Activated naive CD8-positive, alpha-beta T cell treated with anti-CD3 and anti-CD28 coated beads, Interleukin-2, amount 50 U/mL, for 16 hours (primary cell): Measurements from ENCODE around the gene PCCA.
"Not testable (repeated sequence)": the region's sequence is repeated elsewhere in the genome, so short reads cannot be mapped to it uniquely, and the experiment has no call there.

Experiments
- DNase-seq: peaks from one replicate; pipeline ENCODE4 v3.0.0-alpha.2; 2020; ENCODE audit warnings: low read depth, low spot score

PCCA gene

DNA sequence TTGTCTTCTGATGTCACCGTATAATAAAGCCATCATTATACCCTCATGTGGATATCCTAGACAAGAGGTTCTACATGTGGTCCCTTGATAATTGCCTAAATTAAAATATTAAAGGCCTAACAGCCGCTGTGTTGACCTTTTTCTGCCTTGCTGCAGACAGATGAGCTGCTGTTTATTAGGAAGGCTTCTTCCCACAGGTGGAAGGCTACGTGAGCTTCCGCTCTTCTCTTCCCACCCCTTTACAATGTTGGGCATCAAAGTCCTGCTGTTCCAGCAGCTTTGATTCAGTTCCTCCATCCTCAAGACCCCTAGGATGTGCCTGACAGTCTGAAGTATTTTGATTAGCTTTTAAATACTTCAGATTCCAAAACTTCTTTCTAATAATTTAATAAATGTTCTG, 217.1 kb downstream of the PCCA start:
- DNase-seq: no peak

DNA sequence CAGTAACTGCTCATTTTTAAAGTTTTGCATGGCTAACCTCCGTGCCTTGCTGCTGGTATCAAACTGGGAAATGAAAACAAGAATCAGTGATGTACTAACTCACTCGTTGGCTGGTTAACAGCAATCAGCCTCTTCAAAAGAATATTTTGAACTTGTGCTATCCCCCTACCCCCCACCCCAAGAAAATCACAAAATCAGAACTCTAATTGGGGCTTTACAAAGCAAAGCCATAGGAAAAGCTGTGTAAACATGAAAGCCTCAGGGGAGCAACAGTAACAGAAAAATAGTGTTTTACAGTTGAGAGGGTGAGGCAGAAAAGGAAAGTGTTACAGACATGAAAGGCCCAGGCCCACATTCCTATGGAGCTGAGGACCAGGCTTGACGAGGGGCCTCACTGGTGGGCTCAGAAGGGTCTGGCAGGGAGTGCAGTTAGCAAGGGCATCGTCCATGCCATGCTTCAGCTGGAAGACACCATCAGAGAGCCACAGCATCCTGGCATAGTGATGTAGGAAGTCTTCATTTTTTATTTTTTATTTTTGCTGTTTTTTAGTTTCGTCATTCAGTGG, 217.6 kb downstream of the PCCA start:
- DNase-seq: no peak

DNA sequence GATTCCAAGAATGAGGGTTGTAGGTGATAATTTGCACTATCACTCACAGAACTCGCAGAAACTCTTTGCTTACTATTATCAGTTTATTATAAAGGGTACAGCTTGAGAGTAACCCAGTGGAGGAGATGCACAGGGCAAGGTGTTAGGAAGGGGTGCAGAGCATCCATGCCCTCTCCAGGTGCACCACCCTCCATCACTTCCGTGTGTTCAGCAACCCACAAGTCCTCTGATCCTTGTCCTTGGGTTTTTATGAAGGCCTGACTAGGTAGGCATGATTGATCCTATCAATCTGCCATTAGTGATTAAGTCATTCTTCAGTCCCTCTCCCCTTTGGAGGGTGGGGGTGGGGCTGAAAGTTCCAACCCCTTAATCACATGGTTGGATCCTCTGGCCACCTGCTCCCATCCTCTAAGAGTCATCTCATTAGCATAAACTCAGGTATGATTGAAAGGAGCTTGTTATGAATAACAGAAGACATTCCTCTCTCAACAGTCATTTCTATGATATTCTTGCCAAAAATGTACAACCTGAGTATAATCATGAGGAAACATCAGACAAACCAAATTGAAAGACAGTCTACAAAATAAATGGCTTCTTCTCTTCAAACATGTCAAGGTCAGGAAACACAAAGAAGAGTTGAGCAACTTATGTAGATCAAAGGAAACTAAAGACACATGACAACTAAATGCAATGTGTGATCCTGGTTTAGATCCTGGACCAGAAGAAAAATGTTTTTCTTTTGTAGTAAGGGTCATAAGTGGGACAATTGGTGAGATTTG, 225.4 kb downstream of the PCCA start:
- no peak for DNase-seq

DNA sequence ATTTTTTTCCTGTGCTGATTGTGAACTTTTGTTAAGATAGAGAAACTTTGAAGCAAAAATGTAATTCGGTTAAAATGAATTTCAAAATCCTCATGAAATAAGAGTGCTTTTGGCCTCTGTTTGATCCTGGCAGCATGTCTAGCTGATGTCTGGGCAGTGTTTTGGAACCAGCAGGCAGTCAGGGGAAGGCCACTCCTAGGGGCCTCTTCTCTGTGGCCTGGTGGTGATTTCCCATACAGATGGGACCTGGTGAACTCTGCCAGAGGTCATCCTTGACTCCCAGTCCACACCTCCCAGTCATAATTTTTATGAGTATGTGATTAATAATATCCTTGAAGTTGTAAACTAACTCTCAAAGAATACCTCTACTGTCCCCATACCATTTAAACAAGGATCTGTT, 226.6 kb downstream of the PCCA start:
- no peak for DNase-seq

DNA sequence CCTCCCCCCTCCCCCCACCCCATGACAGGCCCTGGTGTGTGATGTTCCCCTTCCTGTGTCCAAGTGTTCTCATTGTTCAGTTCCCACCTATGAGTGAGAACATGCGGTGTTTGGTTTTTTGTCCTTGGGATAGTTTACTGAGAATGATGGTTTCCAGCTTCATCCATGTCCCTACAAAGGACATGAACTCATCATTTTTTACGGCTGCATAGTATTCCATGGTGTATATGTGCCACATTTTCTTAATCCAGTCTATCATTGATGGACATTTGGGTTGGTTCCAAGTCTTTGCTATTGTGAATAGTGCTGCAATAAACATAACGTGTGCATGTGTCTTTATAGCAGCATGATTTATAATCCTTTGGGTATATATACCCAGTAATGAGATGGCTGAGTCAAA, 229.6 kb downstream of the PCCA start:
- DNase-seq: not testable (repeated sequence)

DNA sequence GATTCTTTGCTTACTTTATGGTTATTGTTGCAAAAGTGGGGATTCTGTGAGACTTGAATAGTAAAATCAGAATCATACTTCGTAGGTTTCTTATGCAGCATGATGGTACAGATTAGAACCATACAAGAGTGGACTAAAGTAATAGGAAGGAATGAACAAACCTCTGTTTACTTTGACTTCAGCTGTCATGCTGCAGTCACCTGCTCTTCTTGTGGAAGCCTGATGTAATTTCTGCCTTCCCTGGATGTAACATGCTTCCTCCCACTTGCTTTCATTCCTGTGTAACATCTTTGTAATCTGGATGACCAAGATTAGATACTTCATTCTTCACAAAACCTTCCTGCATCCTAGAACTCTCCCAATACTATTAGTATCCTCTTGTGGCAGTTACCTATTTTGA, 235.0 kb downstream of the PCCA start:
- no peak for DNase-seq

DNA sequence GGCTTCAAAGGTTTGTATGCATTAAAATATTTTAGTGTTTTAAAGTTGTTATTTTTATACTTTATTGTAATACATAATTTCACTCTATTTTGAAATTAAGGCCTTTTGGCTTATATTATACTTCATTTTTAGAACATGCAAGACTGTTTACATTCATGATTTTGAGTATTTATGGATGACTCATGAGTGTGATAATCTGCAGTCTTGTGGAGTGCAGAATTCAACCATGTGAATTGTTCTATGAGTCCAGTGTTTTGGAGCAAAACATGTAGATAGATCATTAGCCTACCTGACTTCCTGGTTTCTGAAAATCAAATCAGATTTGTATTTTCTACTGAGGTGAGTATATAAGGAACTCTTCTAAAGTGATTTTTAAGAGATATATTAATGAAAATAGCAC, 241.8 kb downstream of the PCCA start:
- no peak for DNase-seq

DNA sequence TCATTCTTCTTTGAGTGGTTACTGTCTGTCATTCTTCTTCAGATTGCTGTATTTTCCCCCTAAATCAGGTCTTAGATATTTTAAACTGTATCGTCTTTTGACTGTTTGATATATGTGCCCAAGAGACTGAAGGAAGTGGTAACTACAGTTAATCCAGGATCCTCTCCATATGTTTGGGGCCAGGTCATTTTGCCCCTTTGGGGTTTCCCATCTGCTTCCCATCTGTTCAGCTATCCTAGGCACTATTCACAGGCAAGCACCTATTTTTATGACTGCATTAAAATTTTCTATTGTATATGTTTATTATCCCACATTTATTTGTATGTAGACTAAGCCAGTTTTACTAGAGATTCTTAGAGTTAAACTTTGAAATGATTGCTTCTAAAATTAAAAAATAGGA, 244.2 kb downstream of the PCCA start:
- DNase-seq: no peak

DNA sequence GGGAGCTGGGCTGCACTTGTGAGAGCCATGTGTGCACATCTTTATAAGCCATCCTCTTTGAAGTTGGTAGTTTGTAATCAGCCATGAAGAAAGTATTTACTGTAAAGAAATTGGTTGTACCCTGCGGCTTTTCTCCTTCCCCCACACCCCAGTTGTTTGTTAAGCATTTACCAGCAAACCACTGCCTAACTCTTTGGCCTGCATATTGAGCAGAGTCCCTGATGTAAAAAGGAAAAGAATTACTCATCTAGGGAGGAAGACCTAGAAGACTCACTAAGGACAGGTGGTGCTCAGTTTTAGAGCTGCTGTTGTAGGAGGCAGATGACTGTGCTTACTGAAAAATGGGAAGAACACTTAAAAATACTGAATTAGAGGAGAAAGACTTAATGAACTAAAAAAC, 245.3 kb downstream of the PCCA start:
- no peak for DNase-seq

DNA sequence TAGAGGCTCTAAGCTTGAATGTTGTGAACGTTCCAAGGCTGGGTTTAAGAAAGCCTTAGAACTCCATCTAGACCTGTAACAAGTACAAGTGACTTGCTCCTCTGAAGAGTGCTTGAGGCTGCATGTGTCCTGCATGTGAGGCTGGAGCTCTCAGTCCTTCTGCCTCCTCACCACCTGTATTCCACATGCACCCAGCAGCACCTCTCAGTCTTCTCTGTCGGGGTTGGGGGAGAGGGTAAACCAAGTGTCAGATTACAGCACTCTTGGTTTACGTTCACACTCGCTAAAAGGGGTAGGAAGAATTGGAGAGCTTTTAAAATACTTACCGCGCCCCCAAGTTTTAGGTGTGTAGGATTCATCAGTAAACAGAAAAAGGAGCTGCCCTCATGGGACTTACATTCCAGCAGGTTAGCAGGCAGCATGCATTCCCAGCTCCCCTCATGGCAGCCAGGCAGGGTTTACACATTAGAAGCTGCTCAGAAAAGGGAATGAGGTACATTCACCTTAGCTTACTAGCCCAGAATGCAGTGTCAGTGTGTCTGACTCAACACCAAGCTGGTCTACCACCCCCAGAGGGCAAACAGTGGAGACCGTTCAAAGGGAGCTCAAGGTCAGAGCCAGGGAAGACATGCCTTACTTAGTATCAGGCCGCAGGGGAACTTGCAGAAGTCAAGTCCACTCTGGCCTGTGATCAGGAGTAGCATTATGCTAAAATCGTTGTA, 248.1 kb downstream of the PCCA start:
- no peak for DNase-seq

DNA sequence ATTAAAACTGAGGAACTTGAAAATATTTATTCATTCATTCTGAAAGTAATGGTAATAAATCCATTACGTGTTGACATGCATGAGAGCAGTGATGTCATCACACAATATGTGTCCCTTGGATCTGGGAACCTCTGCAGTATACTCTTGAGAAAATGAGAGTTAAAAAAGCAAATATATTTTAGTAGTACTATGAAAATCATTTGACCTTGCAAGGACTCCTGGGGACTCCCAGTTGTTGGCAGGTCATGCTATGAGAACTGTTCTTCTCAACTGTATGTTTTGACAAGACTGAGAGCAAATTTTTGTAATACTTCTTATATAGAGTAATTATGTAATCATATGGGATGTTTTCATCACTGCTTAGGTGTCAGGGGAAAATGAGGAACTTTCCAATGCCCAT, 249.4 kb downstream of the PCCA start:
- DNase-seq: no peak

DNA sequence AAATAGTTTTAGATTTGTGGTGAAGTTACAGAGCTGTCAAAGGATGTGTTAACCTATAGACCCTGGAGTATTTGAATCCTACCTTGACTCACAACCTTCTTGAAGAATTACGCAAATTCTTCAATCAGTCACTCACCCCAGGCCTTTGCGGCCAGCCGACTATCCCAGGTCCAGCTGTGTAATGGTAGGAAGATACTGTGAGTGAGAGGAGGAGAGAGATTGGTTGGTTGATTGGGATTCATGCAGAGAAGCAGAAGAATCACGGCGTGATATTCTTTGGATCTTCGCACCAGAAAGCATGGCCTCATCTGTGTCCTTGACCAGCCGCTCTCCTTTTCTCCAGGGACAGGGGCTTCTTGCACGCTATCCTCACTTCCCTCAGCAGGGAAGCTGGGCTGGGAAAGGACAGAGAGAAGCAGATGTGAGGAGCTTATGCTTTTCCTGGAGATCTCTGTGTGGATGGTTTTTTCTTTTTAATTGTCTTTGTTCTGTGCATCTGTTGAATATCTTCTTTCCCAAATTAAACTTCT, 250.6 kb downstream of the PCCA start:
- DNase-seq: no peak

DNA sequence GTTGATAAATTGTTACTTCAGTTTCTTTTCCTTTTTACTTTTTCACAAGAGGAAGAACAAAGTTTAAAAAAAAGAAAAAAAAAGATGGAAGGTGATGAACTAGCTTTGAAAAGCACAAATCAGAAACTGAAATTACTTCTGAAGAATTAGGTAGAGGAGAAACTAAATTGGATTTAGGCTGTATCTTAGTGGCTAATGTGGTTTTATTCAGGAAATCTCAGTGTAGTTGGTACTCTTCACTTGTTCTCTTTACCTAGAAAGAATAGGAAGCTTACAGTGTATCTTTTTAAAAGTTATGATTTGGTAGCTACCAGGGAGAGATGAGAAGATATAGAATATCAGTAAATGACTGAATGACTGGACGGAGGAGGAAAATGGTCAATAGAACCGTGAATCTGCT, 252.0 kb downstream of the PCCA start:
- no peak for DNase-seq

DNA sequence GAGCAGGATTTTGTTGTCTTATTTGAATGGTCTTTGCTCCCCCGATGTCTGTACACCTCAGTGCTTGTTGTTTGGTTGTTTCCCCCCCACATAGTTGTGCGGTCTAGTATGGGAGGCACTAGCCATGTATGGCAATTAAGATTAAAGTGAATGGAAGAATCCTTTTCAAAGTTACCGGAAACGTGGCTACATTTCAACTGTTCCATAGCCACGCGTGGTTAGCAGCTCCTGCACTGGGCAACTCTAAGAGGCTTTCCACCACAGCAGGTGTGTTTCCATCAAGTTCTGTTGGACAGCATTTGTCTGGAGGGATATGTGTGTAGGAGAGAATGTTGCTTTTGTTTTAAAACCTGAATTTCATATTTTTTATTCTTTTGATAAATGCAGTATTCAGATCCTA, 252.4 kb downstream of the PCCA start:
- no peak for DNase-seq

DNA sequence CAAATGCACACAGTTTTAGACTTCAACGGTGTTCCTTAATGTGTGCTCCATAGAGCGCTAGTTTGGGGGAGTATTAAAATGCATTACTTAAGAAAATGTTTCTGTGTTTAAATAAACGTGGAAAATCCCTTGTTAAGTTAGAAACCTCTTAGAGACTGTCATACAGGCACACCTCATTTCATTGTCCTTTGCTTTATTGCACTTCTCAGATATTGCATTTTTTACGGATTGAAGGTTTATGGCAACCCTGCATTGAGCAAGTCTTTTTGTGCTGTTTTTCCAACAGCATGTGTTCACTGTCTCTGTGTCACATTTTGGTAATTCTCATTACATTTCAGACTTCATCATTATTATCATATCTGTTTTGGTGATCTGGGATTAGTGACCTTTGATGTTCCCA, 255.7 kb downstream of the PCCA start:
- DNase-seq: no peak

DNA sequence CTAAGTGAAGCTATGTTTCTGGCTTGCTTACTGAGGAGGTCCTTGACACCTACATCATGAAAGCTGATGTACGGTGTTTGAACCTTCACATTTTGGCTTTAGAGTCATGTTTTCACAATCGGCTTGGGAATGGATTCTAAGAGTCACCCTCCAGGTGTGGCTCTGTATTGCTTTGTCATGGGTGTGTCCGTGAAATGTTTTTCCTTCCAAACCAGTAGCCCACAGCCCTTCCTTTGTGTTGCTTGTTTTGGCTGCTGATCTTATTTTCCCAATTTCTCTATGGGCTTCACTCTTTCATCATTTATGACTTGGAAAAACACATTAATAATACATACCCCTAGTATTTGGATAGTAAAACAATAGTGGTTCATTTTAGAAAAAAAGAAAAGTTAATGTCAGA, 259.1 kb downstream of the PCCA start:
- no peak for DNase-seq

DNA sequence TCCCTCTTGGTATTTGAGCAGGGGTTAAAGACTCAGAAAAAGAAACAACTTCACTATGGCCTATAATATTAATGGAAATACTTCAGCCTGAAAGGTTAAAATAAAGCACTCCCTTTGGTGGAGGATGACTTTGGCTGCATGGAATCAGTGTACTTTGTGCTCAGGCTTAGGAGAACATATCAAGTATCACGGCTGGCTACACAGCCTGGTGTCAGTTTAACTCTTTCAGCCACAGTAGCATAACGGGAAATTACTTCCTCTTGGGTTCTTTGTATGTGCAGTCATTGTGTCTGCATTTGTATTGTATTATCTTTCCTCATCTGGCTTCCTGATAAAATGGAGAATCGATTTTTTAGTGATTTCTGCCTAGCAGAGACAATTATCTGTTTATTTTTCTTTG, 260.7 kb downstream of the PCCA start:
- no peak for DNase-seq

DNA sequence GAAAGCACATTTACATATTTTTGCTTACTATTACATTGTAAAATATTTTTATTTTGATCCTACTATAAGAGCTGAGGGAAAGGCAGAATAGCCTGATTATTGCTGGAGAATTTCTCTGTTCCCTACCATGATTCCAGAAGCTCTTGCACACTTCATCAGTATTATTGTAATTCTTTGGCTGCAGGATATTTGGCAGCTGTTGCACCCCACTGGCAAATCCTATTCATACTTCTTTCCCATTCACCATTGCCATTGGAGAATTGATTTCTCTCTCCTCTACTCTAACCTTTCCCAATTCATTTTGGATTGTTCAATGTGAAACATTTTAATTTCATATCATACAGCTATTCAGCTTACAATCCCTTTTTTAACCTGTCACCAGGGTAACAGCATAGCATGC, 261.7 kb downstream of the PCCA start:
- no peak for DNase-seq

DNA sequence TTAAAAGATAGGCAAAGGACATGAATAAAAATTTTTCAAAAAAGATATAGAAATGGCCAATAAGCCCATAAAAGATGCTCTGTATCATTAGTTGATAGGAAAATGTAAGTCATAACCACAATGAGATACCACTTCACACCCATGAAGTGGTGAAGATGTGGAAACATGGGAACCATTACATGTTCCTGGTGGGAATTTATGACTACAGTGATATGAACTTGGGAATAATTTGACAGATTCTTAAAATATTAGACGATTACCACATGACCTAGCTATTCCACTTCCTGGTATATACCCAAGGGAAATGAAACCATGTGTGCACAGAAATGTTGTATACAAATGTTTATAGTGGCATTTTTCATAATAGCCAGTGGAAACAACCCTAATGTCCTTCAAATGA, 267.5 kb downstream of the PCCA start:
- no peak for DNase-seq

DNA sequence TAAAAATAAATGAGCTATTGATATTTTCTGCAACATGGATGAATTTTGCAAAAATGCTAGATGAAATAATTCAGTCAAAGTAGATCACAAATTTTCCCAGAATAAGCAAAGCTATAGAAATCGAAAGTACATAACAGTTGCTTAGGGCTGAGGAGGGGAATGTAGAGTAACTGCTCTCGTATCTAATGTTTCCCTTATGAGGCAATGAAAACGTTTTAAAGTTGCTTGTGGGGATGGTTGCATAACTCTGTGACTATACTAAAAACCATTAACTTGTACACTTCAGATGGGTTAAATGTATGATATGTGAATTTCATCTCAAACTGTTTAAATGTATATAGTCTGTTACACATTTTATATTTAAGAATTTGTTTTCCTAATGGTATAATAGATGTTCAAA, 268.0 kb downstream of the PCCA start:
- no peak for DNase-seq

DNA sequence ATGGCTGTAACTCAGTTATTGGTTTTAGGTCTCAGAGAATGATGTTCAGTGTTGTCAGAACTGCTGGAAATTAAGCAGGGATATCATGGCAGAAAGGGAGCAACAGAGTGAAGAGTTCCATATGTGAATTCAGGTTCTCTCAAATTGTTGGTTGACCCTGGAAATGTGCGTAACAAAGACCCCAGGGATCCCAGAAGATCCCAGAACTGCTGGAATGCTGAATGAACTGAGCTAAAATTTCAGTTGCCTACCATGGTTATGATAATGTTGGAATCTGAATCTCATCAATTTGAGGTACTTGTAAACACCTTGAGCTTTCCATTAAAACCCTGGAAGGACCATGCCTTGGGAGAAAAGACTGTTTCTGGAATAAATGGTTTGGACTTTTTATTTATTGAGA, 268.9 kb downstream of the PCCA start:
- no peak for DNase-seq

DNA sequence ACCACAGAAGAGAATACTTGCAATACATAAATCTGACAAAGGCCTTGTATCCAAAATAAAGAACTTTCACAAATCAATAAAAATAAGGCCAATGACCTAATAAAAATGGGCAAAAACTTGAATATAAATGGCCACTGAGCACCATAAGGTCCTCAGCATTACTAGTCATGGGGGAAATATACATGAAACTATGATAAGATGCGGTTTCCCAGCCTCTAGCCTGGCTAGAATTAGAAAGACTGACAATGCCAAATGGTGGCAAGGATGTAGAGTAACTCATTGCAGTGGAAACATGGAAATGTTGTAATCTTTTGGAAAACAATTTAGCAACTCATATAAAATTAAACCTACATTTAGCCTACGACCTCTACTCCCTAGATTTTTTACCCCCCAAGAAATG, 272.6 kb downstream of the PCCA start:
- DNase-seq: no peak

DNA sequence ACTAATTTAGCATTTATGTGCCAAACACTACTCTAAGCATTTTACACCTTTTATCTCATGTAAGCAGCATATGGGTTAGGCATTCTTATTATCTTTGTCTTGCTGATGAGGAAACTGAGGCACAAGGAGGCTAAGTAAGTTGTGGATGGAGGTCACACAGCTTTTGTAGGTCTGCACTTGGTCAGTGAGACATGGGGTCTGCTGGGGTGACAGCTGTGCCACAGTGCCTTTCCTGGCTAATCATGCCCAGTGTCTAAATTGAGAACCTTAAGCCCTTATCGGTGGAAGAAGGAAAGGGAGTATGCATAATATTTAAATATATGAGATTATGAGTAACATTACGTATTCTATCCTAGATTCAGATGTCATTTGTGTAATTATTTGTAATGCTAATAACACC, 273.5 kb downstream of the PCCA start:
- no peak for DNase-seq
